H9 (cell line): ENCODE data around the gene VWA5B1. TPM values are rescaled to one million over a fixed set of nuclear protein-coding genes. Genes with fewer than 3 reads are reported as not detected.

Experiments used
- DNase-seq: peaks from one replicate; pipeline ENCODE4 v3.0.0-alpha.2; 2017
- H2AFZ ChIP-seq: one replicate; pipeline ENCODE4 v1.6.1; 2013; ENCODE audit warnings: mild to moderate bottlenecking, low read length, control low read depth, moderate library complexity
- H2AK5ac ChIP-seq: 2 replicates; pipeline ENCODE4 v1.6.1; 2013; ENCODE audit warnings: low read length, control low read depth, mixed read lengths; ENCODE audit not compliant: insufficient read length
- H2BK120ac ChIP-seq: one replicate; pipeline ENCODE4 v1.6.1; 2013; ENCODE audit warnings: low read depth, mild to moderate bottlenecking, low read length, control low read depth, inconsistent platforms; ENCODE audit not compliant: poor library complexity, severe bottlenecking
- H2BK12ac ChIP-seq: 2 replicates; pipeline ENCODE4 v1.6.1; 2013; ENCODE audit warnings: low read length, control low read depth, mixed read lengths, low read depth; ENCODE audit not compliant: insufficient read length
- H2BK15ac ChIP-seq: 2 replicates; pipeline ENCODE4 v1.6.1; 2013; ENCODE audit warnings: low read depth, low read length, control low read depth
- H2BK20ac ChIP-seq: one replicate; pipeline ENCODE4 v1.6.1; 2013; ENCODE audit warnings: low read depth, mild to moderate bottlenecking, low read length, control low read depth, inconsistent platforms; ENCODE audit not compliant: poor library complexity, severe bottlenecking
- H2BK5ac ChIP-seq: 2 replicates; pipeline ENCODE4 v1.6.1; 2013; ENCODE audit warnings: low read length, control low read depth, mixed read lengths; ENCODE audit not compliant: insufficient read length
- H3K14ac ChIP-seq: 2 replicates; pipeline ENCODE4 v1.6.1; 2013; ENCODE audit warnings: low read length, control low read depth; ENCODE audit not compliant: insufficient read depth
- H3K18ac ChIP-seq: 2 replicates; pipeline ENCODE4 v1.6.1; 2013; ENCODE audit warnings: low read depth, mild to moderate bottlenecking, mixed read lengths, low read length, control low read depth; ENCODE audit not compliant: insufficient read length
- H3K23ac ChIP-seq: 2 replicates; pipeline ENCODE4 v1.6.1; 2013; ENCODE audit warnings: low read length, control low read depth, mixed read lengths, low read depth; ENCODE audit not compliant: insufficient read length
- H3K23me2 ChIP-seq: 2 replicates; pipeline ENCODE4 v1.6.1; 2013; ENCODE audit warnings: low read depth, mild to moderate bottlenecking, mixed read lengths, low read length, control low read depth; ENCODE audit not compliant: insufficient read length, poor library complexity, severe bottlenecking
- H3K27ac ChIP-seq: 2 replicates; pipeline ENCODE4 v1.5.1; 2013; ENCODE audit warnings: low read length, control low read depth, mixed read lengths, low read depth; ENCODE audit not compliant: insufficient read length
- H3K27me3 ChIP-seq: 2 replicates; pipeline ENCODE4 v1.6.1; 2013; ENCODE audit warnings: low read length, control low read depth, inconsistent platforms; ENCODE audit not compliant: insufficient read depth
- H3K4ac ChIP-seq: 2 replicates; pipeline ENCODE4 v1.6.1; 2013; ENCODE audit warnings: low read depth, mild to moderate bottlenecking, control low read depth, inconsistent platforms, low read length, moderate library complexity
- H3K4me1 ChIP-seq: 2 replicates; pipeline ENCODE4 v1.6.1; 2013; ENCODE audit warnings: low read length, control low read depth, inconsistent platforms; ENCODE audit not compliant: insufficient read depth
- H3K4me2 ChIP-seq: 2 replicates; pipeline ENCODE4 v1.6.1; 2013; ENCODE audit warnings: low read length, control low read depth, mixed read lengths; ENCODE audit not compliant: insufficient read length, insufficient read depth
- H3K56ac ChIP-seq: 2 replicates; pipeline ENCODE4 v1.6.1; 2013; ENCODE audit warnings: low read depth, mild to moderate bottlenecking, mixed read lengths, low read length, control low read depth; ENCODE audit not compliant: insufficient read length
- H3K79me1 ChIP-seq: 2 replicates; pipeline ENCODE4 v1.6.1; 2013; ENCODE audit warnings: low read depth, mild to moderate bottlenecking, moderate library complexity, low read length, control low read depth, inconsistent platforms; ENCODE audit not compliant: insufficient read depth, poor library complexity, severe bottlenecking
- H3K79me2 ChIP-seq: 2 replicates; pipeline ENCODE4 v1.6.1; 2013; ENCODE audit warnings: low read length, control low read depth, inconsistent platforms; ENCODE audit not compliant: insufficient read depth
- H3K9ac ChIP-seq: 2 replicates; pipeline ENCODE4 v1.6.1; 2013; ENCODE audit warnings: low read length, control low read depth, mixed read lengths; ENCODE audit not compliant: insufficient read length; ENCODE audit errors: extremely low read depth
- H3K9me3 ChIP-seq: one replicate; pipeline ENCODE4 v1.6.1; 2013; ENCODE audit warnings: low read depth, low read length, inconsistent platforms; ENCODE audit not compliant: control insufficient read depth
- H3T11ph ChIP-seq: one replicate; pipeline ENCODE4 v1.6.1; 2013; ENCODE audit warnings: mild to moderate bottlenecking, low read length, control low read depth, inconsistent platforms
- H4K20me1 ChIP-seq: one replicate; pipeline ENCODE4 v1.6.1; 2013; ENCODE audit not compliant: control insufficient read depth, insufficient read length, insufficient read depth
- H4K5ac ChIP-seq: 2 replicates; pipeline ENCODE4 v1.6.1; 2013; ENCODE audit warnings: low read depth, mild to moderate bottlenecking, mixed read lengths, low read length, control low read depth; ENCODE audit not compliant: insufficient read length
- H4K8ac ChIP-seq: replicated peaks from 2 replicates; pipeline ENCODE4 v1.6.1; 2013; ENCODE audit warnings: low read length, control low read depth, mixed read lengths, low read depth; ENCODE audit not compliant: insufficient read length
- H4K91ac ChIP-seq: 2 replicates; pipeline ENCODE4 v1.6.1; 2013; ENCODE audit warnings: low read depth, mild to moderate bottlenecking, moderate library complexity, mixed read lengths, low read length, control low read depth; ENCODE audit not compliant: insufficient read length
- H3K27ac Mint-ChIP-seq, 3 experiments: 2 replicates in 2 of 3; 3 replicates in 1 of 3; pipeline ENCODE4 v1.8.0; 2020 to 2021; ENCODE audit warnings: mixed read lengths in 3 of 3, mild to moderate bottlenecking in 1 of 3, moderate library complexity in 1 of 3
- H3K27me3 Mint-ChIP-seq: 2 replicates; pipeline ENCODE4 v1.8.0; 2021; ENCODE audit warnings: low read depth, mild to moderate bottlenecking, moderate library complexity, mixed read lengths
- H3K36me3 Mint-ChIP-seq, 3 experiments: 2 replicates in 2 of 3; 3 replicates in 1 of 3; pipeline ENCODE4 v1.8.0; 2020 to 2021; ENCODE audit warnings: low read depth in 3 of 3, mixed read lengths in 3 of 3; ENCODE audit not compliant: insufficient read depth in 1 of 3
- H3K4me1 Mint-ChIP-seq, 2 experiments: 2 replicates each; pipeline ENCODE4 v1.8.0; 2020; ENCODE audit warnings: mixed read lengths in 2 of 2
- H3K4me3 Mint-ChIP-seq, 2 experiments: 2 replicates in 1 of 2; 3 replicates in 1 of 2; pipeline ENCODE4 v1.8.0; 2020 to 2021; ENCODE audit warnings: mild to moderate bottlenecking in 2 of 2, mixed read lengths in 2 of 2, moderate library complexity in 1 of 2
- H3K9me3 Mint-ChIP-seq, 2 experiments: 2 replicates in 1 of 2; 3 replicates in 1 of 2; pipeline ENCODE4 v1.8.0; 2020; ENCODE audit warnings: mild to moderate bottlenecking in 2 of 2, mixed read lengths in 2 of 2, moderate library complexity in 1 of 2
- WGBS: extraction: QIAGEN DNeasy Blood & Tissue Kit; methylation state at CpG from one replicate; pipeline ENCODE4 v1.1.7; 2013; ENCODE audit warnings: missing lambda C conversion rate, low lambda C conversion rate, mixed read lengths; ENCODE audit not compliant: insufficient read length; ENCODE audit errors: extremely low coverage; 5-methylcytosine and 5-hydroxymethylcytosine counted together
- total RNA-seq: library from RNA; stranded (reverse); gene quantifications from 2 replicates; pipeline ENCODE4 v1.2.1, GENCODE V29; 2021
- TF ChIP-seq, protein P1 (sequence below): fragments of 200-600 bp; sonication (generic); conservative IDR thresholded peaks from 3 replicates; pipeline ENCODE4 v1.8.0; 2021; ENCODE audit warnings: antibody characterized with exemption, mild to moderate bottlenecking

VWA5B1 gene
- total RNA-seq, 1 experiment from 2014 or later, result not detected

DNA sequence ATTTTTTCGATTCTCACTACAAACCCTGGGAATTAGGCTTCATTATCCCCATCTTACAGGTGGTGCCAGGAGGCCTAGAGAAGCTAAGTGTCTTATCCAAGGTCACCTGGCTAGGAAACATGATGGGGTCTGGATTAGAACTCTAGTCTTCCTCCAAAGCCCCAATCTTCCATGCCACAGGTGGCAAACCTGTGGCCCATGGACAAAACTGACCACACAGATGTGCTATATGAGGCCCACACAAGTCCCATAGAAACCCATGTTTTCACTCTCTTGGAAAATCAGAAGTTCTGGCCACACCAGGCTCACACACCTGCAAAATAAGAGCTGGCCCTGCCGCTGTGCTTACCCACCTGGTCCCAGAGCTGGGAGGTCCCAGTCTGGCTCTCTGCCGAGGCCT is 21.6 kb downstream of the VWA5B1 start:
- no peak overlapping the region for H2BK15ac ChIP-seq
- no peak overlapping the region for H2AK5ac ChIP-seq
- H3K4me1 Mint-ChIP-seq, result no peaks in the 10 kb centered on the region
- peaks cover 0 to 3% of the 10 kb centered on the region in 2 experiments; a peak in 1 of 5 replicates for H3K9me3 Mint-ChIP-seq
- H3K79me1 ChIP-seq, result no peaks in the 10 kb centered on the region
- no peak overlapping the region for H3K27ac Mint-ChIP-seq
- no peak overlapping the region for H4K5ac ChIP-seq
- H3K23ac ChIP-seq, result no peak overlapping the region
- no peak overlapping the region for H3K9ac ChIP-seq
- no peaks in the 10 kb centered on the region for H3K9me3 ChIP-seq
- H3T11ph ChIP-seq, result no peak overlapping the region
- WGBS, result no CpG with 5 or more reads among the region's 3 CpGs
- H3K18ac ChIP-seq, result no peak overlapping the region
- H3K4me2 ChIP-seq, result no peak overlapping the region
- no peak overlapping the region for H2AFZ ChIP-seq
- no peak overlapping the region for H3K4me3 Mint-ChIP-seq
- H4K20me1 ChIP-seq, result no peaks in the 10 kb centered on the region
- H3K36me3 Mint-ChIP-seq, result no peaks in the 10 kb centered on the region; a peak in 1 of 7 replicates
- H3K27me3 Mint-ChIP-seq, result peaks cover 21% of the 10 kb centered on the region
- no peak overlapping the region for H4K91ac ChIP-seq
- no peak overlapping the region for H2BK5ac ChIP-seq
- TF ChIP-seq, protein P1, sequence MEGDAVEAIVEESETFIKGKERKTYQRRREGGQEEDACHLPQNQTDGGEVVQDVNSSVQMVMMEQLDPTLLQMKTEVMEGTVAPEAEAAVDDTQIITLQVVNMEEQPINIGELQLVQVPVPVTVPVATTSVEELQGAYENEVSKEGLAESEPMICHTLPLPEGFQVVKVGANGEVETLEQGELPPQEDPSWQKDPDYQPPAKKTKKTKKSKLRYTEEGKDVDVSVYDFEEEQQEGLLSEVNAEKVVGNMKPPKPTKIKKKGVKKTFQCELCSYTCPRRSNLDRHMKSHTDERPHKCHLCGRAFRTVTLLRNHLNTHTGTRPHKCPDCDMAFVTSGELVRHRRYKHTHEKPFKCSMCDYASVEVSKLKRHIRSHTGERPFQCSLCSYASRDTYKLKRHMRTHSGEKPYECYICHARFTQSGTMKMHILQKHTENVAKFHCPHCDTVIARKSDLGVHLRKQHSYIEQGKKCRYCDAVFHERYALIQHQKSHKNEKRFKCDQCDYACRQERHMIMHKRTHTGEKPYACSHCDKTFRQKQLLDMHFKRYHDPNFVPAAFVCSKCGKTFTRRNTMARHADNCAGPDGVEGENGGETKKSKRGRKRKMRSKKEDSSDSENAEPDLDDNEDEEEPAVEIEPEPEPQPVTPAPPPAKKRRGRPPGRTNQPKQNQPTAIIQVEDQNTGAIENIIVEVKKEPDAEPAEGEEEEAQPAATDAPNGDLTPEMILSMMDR, result no peak
- H2BK120ac ChIP-seq, result no peak overlapping the region
- no peak overlapping the region for H3K14ac ChIP-seq
- no peaks in the 10 kb centered on the region for H3K4me1 ChIP-seq
- H3K27ac ChIP-seq, result no peak overlapping the region
- H2BK12ac ChIP-seq, result no peak overlapping the region
- no peak for DNase-seq
- no peak overlapping the region for H3K4ac ChIP-seq
- no peaks in the 10 kb centered on the region for H3K79me2 ChIP-seq
- no peaks in the 10 kb centered on the region for H3K23me2 ChIP-seq
- no peak overlapping the region for H3K56ac ChIP-seq
- no peak overlapping the region for H2BK20ac ChIP-seq
- H4K8ac ChIP-seq, result no peak overlapping the region
- 0 out of 2 replicates have a peak, but pooled peaks cover 3% of the 10 kb centered on the region for H3K27me3 ChIP-seq
